DOHH2 (cell line): Measurements from ENCODE around the gene WWOX.

Source experiments
- CTCF ChIP-seq: fragments of 200-600 bp; sonication (generic); IDR thresholded peaks from one replicate; pipeline ENCODE4 v1.5.1; 2014; ENCODE audit warnings: antibody characterized with exemption, mild to moderate bottlenecking, low read depth, low read length; ENCODE audit not compliant: poor library complexity, severe bottlenecking
- EZH2phosphoT487 ChIP-seq: fragments of 200-600 bp; sonication (generic); IDR thresholded peaks from 2 replicates; pipeline ENCODE4 v1.6.1; 2017; ENCODE audit warnings: borderline replicate concordance, mild to moderate bottlenecking, antibody characterized with exemption, low read length, moderate library complexity, mixed read lengths

- no peak for TF ChIP-seq CTCF
- no peak for TF ChIP-seq EZH2phosphoT487
These were observed 75.8 kb downstream of the WWOX start for GRCh38 chr16:78175287-78175686.
